HG03558 (cell line): ENCODE data around the gene MSMO1.
A peak's percentile ranks its signal among the peaks of the same experiment; 100 is the strongest.

Experiments used
- ATAC-seq: cut with Tn5 transposase; IDR thresholded peaks from one replicate; pipeline ENCODE4 v1.9.1; 2021; ENCODE audit warnings: moderate number of reproducible peaks; ENCODE audit not compliant: unreplicated experiment; ENCODE audit errors: extremely low read depth

MSMO1 gene

GRCh38 chr4:165351359-165352130, 24.1 kb downstream of the MSMO1 start:
- ATAC-seq: no peak

- no peak for ATAC-seq
Observed at GRCh38 chr4:165355900-165356300, 28.4 kb downstream of the MSMO1 start.

GRCh38 chr4:165359506-165359905, 32.0 kb downstream of the MSMO1 start:
- no peak for ATAC-seq

GRCh38 chr4:165360041-165360695, 32.7 kb downstream of the MSMO1 start:
- ATAC-seq: no peak

GRCh38 chr4:165360985-165361670, 33.7 kb downstream of the MSMO1 start:
- ATAC-seq: no peak

GRCh38 chr4:165361810-165362209, 34.3 kb downstream of the MSMO1 start:
- no peak for ATAC-seq

GRCh38 chr4:165364452-165365080, 37.1 kb downstream of the MSMO1 start:
- ATAC-seq: no peak

- no peak for ATAC-seq
Observed at GRCh38 chr4:165367040-165367439, 39.6 kb downstream of the MSMO1 start.

GRCh38 chr4:165368114-165368513, 40.6 kb downstream of the MSMO1 start:
- ATAC-seq: no peak

- ATAC-seq: no peak
Observed at GRCh38 chr4:165368567-165368966, 41.1 kb downstream of the MSMO1 start.

- ATAC-seq: no peak
Observed at GRCh38 chr4:165369522-165369921, 42.1 kb downstream of the MSMO1 start.

- no peak for ATAC-seq
Observed at GRCh38 chr4:165370530-165370929, 43.1 kb downstream of the MSMO1 start.

GRCh38 chr4:165375465-165375864, 48.0 kb downstream of the MSMO1 start:
- no peak for ATAC-seq

GRCh38 chr4:165378398-165378744, 50.9 kb downstream of the MSMO1 start:
- no peak for ATAC-seq

- peak; percentile 78 for ATAC-seq
Observed at GRCh38 chr4:165378745-165379677, 51.5 kb downstream of the MSMO1 start, which contains the start of gene CPE. Gene CPE (plus strand): TSS chr4:165379008. CDS start chr4:165379222, 214 bp downstream.

GRCh38 chr4:165379678-165380064, 52.2 kb downstream of the MSMO1 start:
- no peak for ATAC-seq

- no peak for ATAC-seq
Observed at GRCh38 chr4:165380805-165381204, 53.3 kb downstream of the MSMO1 start.

GRCh38 chr4:165381821-165382373, 54.4 kb downstream of the MSMO1 start:
- no peak for ATAC-seq

GRCh38 chr4:165382640-165383039, 55.2 kb downstream of the MSMO1 start:
- ATAC-seq: no peak
